Type B pancreatic cell (in vitro differentiated cells): Measurements from ENCODE around the gene ZNF3. TPM values are rescaled to one million over a fixed set of nuclear protein-coding genes. Genes with fewer than 3 reads are reported as not detected.

ENCODE experiments used
- DNase-seq: peaks from one replicate; pipeline ENCODE4 v3.0.0; 2021; ENCODE audit warnings: mixed read lengths; ENCODE audit not compliant: unreplicated experiment; ENCODE audit errors: extremely low spot score
- H3K27ac Mint-ChIP-seq: 2 replicates; pipeline ENCODE4 v1.8.0; 2021; ENCODE audit warnings: mild to moderate bottlenecking, mixed read lengths
- H3K27me3 Mint-ChIP-seq: 2 replicates; pipeline ENCODE4 v1.8.0; 2021; ENCODE audit warnings: mixed read lengths
- H3K36me3 Mint-ChIP-seq: 2 replicates; pipeline ENCODE4 v1.8.0; 2021; ENCODE audit warnings: mixed read lengths
- H3K4me1 Mint-ChIP-seq: one replicate; pipeline ENCODE4 v1.8.0; 2021; ENCODE audit warnings: mixed read lengths; ENCODE audit not compliant: unreplicated experiment
- H3K4me3 Mint-ChIP-seq: 2 replicates; pipeline ENCODE4 v1.8.0; 2021; ENCODE audit warnings: mild to moderate bottlenecking, mixed read lengths
- H3K9me3 Mint-ChIP-seq: 2 replicates; pipeline ENCODE4 v1.8.0; 2021; ENCODE audit warnings: mixed read lengths
- total RNA-seq: library from RNA; stranded (reverse); gene quantifications from 2 replicates; pipeline ENCODE4 v1.2.1, GENCODE V29; 2021; ENCODE audit warnings: low replicate concordance
- TF ChIP-seq, protein P1 (sequence below): fragments of 200-600 bp; sonication (generic); conservative IDR thresholded peaks from 2 replicates; pipeline ENCODE4 v1.5.0; 2021; ENCODE audit warnings: antibody characterized with exemption, mild to moderate bottlenecking

ZNF3 gene
- total RNA-seq, 1 donor from 2014 or later = 66.6 TPM

DNA sequence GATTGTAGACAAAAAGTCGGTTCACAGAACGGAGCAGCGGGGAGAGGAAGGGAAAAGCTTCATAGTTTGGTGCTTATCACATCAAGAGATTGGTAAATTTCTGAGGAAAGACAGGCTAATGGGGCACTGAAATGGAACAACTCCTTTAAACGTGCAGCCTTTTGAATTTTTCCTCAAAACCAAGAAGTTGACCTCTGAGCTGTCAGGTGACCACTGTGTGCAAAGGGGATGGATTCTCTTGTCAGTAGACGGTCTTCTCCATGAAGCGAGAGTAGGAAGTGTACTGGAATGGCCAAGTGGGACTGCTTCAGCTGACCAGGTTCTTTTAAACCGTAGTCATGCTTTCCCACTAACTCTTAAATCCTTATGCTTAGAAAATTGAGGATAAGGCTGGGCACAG is 43.2 kb downstream of the ZNF3 start:
- TF ChIP-seq, protein P1, sequence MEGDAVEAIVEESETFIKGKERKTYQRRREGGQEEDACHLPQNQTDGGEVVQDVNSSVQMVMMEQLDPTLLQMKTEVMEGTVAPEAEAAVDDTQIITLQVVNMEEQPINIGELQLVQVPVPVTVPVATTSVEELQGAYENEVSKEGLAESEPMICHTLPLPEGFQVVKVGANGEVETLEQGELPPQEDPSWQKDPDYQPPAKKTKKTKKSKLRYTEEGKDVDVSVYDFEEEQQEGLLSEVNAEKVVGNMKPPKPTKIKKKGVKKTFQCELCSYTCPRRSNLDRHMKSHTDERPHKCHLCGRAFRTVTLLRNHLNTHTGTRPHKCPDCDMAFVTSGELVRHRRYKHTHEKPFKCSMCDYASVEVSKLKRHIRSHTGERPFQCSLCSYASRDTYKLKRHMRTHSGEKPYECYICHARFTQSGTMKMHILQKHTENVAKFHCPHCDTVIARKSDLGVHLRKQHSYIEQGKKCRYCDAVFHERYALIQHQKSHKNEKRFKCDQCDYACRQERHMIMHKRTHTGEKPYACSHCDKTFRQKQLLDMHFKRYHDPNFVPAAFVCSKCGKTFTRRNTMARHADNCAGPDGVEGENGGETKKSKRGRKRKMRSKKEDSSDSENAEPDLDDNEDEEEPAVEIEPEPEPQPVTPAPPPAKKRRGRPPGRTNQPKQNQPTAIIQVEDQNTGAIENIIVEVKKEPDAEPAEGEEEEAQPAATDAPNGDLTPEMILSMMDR = no peak
- no peaks in the 10 kb centered on the region for H3K27me3 Mint-ChIP-seq
- no peak for DNase-seq
- no peaks in the 10 kb centered on the region for H3K9me3 Mint-ChIP-seq
- peaks cover 46% of the 10 kb centered on the region for H3K36me3 Mint-ChIP-seq
- H3K4me3 Mint-ChIP-seq = no peak overlapping the region
- peaks cover 4% of the 10 kb centered on the region for H3K4me1 Mint-ChIP-seq
- H3K27ac Mint-ChIP-seq = no peak overlapping the region

- H3K9me3 Mint-ChIP-seq = no peaks in the 10 kb centered on the region
- no peaks in the 10 kb centered on the region for H3K4me1 Mint-ChIP-seq
- no peaks in the 10 kb centered on the region for H3K27me3 Mint-ChIP-seq
- no peak overlapping the region for H3K4me3 Mint-ChIP-seq
- peaks cover 56% of the 10 kb centered on the region for H3K36me3 Mint-ChIP-seq
- TF ChIP-seq, protein P1 = no peak
- H3K27ac Mint-ChIP-seq = no peak overlapping the region
- no peak for DNase-seq
Measured at GRCh38 chr7:100035876-100036275, 45.6 kb downstream of the ZNF3 start.

- TF ChIP-seq, protein P1 = no peak
- Mint-ChIP-seq H3K36me3 (peaks cover 65% of the 10 kb centered on the region), H3K9me3 (no peaks in the 10 kb centered on the region), H3K27ac (peak overlapping the region; percentile 37), H3K4me1 (no peaks in the 10 kb centered on the region), H3K4me3 (no peak overlapping the region), H3K27me3 (no peaks in the 10 kb centered on the region)
- DNase-seq = no peak
Measured at GRCh38 chr7:100034871-100035510, 46.5 kb downstream of the ZNF3 start.

GRCh38 chr7:100033526-100033925 is 48.0 kb downstream of the ZNF3 start:
- TF ChIP-seq, protein P1 = no peak
- Mint-ChIP-seq H3K9me3 (no peaks in the 10 kb centered on the region), H3K27ac (no peak overlapping the region), H3K27me3 (no peaks in the 10 kb centered on the region), H3K36me3 (peaks cover 66% of the 10 kb centered on the region), H3K4me3 (no peak overlapping the region), H3K4me1 (no peaks in the 10 kb centered on the region)
- no peak for DNase-seq

GRCh38 chr7:100029596-100029995 is 51.9 kb downstream of the ZNF3 start:
- Mint-ChIP-seq H3K9me3 (no peaks in the 10 kb centered on the region), H3K36me3 (peaks cover 50% of the 10 kb centered on the region), H3K4me3 (no peak overlapping the region), H3K27me3 (no peaks in the 10 kb centered on the region), H3K4me1 (no peaks in the 10 kb centered on the region), H3K27ac (peak overlapping the region; percentile 26)
- DNase-seq = no peak
- TF ChIP-seq, protein P1 = no peak
